Epithelial cell of esophagus (primary cell): ENCODE data around the gene EGFL7.

Experiments used
- DNase-seq: peaks from one replicate; pipeline ENCODE4 v3.0.0; 2010; ENCODE audit warnings: low read depth
- H3K4me3 ChIP-seq: 2 replicates; pipeline ENCODE4 v1.5.1; 2011; ENCODE audit warnings: mild to moderate bottlenecking, low read length, control low read depth
- TF ChIP-seq, protein P1 (sequence below): IDR thresholded peaks from 2 replicates; pipeline ENCODE4 v1.5.1; 2011; ENCODE audit warnings: low read depth, mild to moderate bottlenecking, low read length, control low read depth, inconsistent platforms; ENCODE audit not compliant: insufficient read depth; ENCODE audit errors: missing control alignments

Gene EGFL7

GRCh38 chr9:136669791-136670464 is 7.2 kb downstream of the EGFL7 start:
- no peak for DNase-seq
- H3K4me3 ChIP-seq, result no peak overlapping the region
- TF ChIP-seq, protein P1, sequence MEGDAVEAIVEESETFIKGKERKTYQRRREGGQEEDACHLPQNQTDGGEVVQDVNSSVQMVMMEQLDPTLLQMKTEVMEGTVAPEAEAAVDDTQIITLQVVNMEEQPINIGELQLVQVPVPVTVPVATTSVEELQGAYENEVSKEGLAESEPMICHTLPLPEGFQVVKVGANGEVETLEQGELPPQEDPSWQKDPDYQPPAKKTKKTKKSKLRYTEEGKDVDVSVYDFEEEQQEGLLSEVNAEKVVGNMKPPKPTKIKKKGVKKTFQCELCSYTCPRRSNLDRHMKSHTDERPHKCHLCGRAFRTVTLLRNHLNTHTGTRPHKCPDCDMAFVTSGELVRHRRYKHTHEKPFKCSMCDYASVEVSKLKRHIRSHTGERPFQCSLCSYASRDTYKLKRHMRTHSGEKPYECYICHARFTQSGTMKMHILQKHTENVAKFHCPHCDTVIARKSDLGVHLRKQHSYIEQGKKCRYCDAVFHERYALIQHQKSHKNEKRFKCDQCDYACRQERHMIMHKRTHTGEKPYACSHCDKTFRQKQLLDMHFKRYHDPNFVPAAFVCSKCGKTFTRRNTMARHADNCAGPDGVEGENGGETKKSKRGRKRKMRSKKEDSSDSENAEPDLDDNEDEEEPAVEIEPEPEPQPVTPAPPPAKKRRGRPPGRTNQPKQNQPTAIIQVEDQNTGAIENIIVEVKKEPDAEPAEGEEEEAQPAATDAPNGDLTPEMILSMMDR, result no peak

DNA sequence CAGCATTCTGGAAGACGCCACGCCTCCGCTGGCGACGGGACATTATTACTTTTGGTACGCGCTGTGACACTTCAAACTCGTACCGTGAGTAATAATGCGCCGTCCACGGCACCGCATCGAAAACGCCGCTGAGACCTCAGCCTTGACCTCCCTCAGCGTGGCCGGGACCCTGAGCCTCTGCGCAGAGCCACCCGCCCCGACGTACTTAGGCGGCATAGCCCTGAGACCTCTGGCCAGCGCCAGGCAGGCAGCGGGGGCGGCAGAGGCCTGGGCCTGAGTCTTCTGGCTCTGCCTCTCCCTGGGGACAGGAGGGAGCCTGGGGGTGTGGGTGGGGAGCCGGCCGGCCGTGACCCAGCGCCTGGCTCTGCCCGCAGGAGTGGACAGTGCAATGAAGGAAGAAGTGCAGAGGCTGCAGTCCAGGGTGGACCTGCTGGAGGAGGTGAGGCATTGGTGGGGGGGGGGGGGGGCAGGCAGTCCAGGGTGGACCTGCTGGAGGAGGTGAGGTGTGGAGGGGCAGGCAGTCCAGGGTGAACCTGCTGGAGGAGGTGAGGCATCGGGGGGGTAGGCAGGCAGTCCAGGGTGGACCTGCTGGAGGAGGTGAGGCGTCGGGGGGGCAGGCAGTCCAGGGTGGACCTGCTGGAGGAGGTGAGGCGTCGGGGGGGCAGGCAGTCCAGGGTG is 8.0 kb downstream of the EGFL7 start:
- TF ChIP-seq, protein P1, result no peak
- DNase-seq, result no peak
- H3K4me3 ChIP-seq, result no peak overlapping the region

DNA sequence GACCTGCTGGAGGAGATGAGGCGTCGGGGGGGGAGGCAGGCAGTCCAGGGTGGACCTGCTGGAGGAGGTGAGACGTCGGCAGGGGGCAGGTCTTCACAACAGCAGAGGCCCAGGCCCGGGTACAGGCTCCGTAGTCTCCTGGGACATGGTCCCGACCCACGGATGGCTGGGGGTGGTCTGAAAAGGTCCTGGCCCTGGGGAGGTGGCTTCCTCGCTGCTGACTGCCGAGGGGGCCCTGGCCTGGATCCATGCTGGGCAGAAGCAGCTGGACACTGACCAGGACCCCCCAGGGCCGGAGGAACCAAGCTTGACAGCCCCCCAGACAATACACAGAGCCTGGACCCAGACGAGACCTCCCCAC is 8.5 kb downstream of the EGFL7 start:
- TF ChIP-seq, protein P1, result no peak
- H3K4me3 ChIP-seq, result no peak overlapping the region
- no peak for DNase-seq

GRCh38 chr9:136671646-136672430 is 9.1 kb downstream of the EGFL7 start:
- no peak for DNase-seq
- TF ChIP-seq, protein P1, result peak; percentile 77
- no peak overlapping the region for H3K4me3 ChIP-seq

- DNase-seq, result no peak
- TF ChIP-seq, protein P1, result no peak
- no peak overlapping the region for H3K4me3 ChIP-seq
These were observed 9.8 kb downstream of the EGFL7 start for GRCh38 chr9:136672431-136673087.

- TF ChIP-seq, protein P1, result no peak
- no peak for DNase-seq
- no peak overlapping the region for H3K4me3 ChIP-seq
These were observed 10.6 kb downstream of the EGFL7 start for GRCh38 chr9:136673088-136673974.
